MM.1S (cell line): ENCODE data around the gene ARHGEF2.

Experiments used
- DNase-seq: peaks from one replicate; pipeline ENCODE4 v3.0.0-alpha.2; 2015
- H2AFZ ChIP-seq: fragments of 300-600 bp; sonication (generic); 2 replicates; pipeline ENCODE4 v1.6.0; 2016; ENCODE audit warnings: antibody characterized with exemption, low read length
- H3F3A ChIP-seq: fragments of 300-600 bp; sonication (generic); 2 replicates; pipeline ENCODE4 v1.6.1; 2016; ENCODE audit warnings: mild to moderate bottlenecking, antibody characterized with exemption, low read length, moderate library complexity, mixed read lengths; ENCODE audit not compliant: insufficient read depth
- H3K27ac ChIP-seq: fragments of 300-600 bp; sonication (generic); 2 replicates; pipeline ENCODE4 v1.5.1; 2016; ENCODE audit warnings: mild to moderate bottlenecking, low read length
- H3K27me3 ChIP-seq: fragments of 300-600 bp; sonication (generic); replicated peaks from 2 replicates; pipeline ENCODE4 v1.6.0; 2016; ENCODE audit warnings: low read length; ENCODE audit not compliant: insufficient read depth
- H3K36me3 ChIP-seq: fragments of 300-600 bp; sonication (generic); replicated peaks from 2 replicates; pipeline ENCODE4 v1.6.1; 2016; ENCODE audit warnings: mild to moderate bottlenecking, low read length, mixed read lengths; ENCODE audit not compliant: insufficient read depth
- H3K4me1 ChIP-seq: fragments of 300-600 bp; sonication (generic); 2 replicates; pipeline ENCODE4 v1.6.1; 2016; ENCODE audit warnings: low read length, mixed read lengths
- H3K4me2 ChIP-seq: fragments of 300-600 bp; sonication (generic); 2 replicates; pipeline ENCODE4 v1.6.0; 2016; ENCODE audit warnings: low read depth, low read length
- H3K4me3 ChIP-seq: fragments of 300-600 bp; sonication (generic); 2 replicates; pipeline ENCODE4 v1.5.1; 2016; ENCODE audit warnings: low read length, mixed read lengths
- H3K79me2 ChIP-seq: fragments of 300-600 bp; sonication (generic); 2 replicates; pipeline ENCODE4 v1.6.1; 2016; ENCODE audit warnings: mixed run types, low read length, mixed read lengths
- H3K9ac ChIP-seq: fragments of 300-600 bp; sonication (generic); 2 replicates; pipeline ENCODE4 v1.6.1; 2016; ENCODE audit warnings: low read length, mixed read lengths
- H3K9me2 ChIP-seq: fragments of 300-600 bp; sonication (generic); replicated peaks from 2 replicates; pipeline ENCODE4 v1.6.1; 2016; ENCODE audit warnings: mild to moderate bottlenecking, low read length, mixed read lengths; ENCODE audit not compliant: insufficient read depth
- H3K9me3 ChIP-seq: fragments of 300-600 bp; sonication (generic); replicated peaks from 2 replicates; pipeline ENCODE4 v1.6.1; 2016; ENCODE audit warnings: mild to moderate bottlenecking, low read length, mixed read lengths; ENCODE audit not compliant: insufficient read depth
- H4K20me1 ChIP-seq: fragments of 300-600 bp; sonication (generic); 2 replicates; pipeline ENCODE4 v1.6.1; 2016; ENCODE audit warnings: mild to moderate bottlenecking, low read length, moderate library complexity, mixed read lengths; ENCODE audit not compliant: insufficient read depth
- EZH2 ChIP-seq: fragments of 300-600 bp; sonication (generic); optimal IDR thresholded peaks from 2 replicates; pipeline ENCODE3; 2017; ENCODE audit warnings: low read depth, mild to moderate bottlenecking, antibody characterized with exemption, low read length, mixed read lengths
- EZH2phosphoT487 ChIP-seq: fragments of 300-600 bp; sonication (generic); IDR thresholded peaks from 2 replicates; pipeline ENCODE4 v1.6.1; 2018; ENCODE audit warnings: antibody characterized with exemption, low read length
- TF ChIP-seq, protein P1 (sequence below): fragments of 300-600 bp; sonication (generic); IDR thresholded peaks from 2 replicates; pipeline ENCODE4 v1.5.1; 2016; ENCODE audit warnings: antibody characterized with exemption, low read length, mixed read lengths

Gene ARHGEF2

DNA sequence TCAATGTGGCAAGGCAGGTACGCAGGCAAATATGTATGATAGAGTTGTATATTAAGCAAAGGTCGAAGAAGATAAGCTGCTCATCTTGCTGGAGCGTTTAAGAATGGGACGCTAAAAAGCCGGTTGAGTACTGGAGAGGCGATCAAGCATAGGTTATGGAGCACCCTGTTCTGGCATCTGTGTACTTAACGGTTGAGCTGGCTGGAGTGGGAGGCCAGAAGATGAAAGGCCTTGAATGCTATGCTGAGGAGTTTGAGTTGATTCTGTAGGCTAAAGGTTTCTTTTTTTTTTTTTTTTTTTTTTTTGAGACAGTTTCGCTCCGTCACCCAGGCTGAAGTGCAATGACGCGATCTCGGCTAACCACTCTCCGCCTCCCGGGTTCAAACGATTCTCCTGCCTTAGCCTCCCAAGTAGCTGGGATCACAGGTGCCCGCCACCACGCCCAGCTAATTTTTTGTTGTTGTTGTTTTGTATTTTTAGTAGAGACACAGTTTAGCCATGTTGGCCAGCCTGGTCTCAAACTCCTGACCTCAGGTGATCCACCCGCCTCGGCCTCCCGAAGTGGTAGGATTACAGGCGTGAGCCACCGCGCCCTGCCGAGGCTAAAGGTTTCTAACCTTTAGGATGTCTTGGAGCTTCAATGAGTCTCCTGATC is 43.3 kb downstream of the ARHGEF2 start:
- Histone ChIP-seq H2AFZ (peak overlapping the region; percentile 43), H3F3A (peaks cover 29% of the 10 kb centered on the region), H3K9me3 (no peaks in the 10 kb centered on the region), H4K20me1 (peaks cover 12% of the 10 kb centered on the region), H3K4me1 (peaks cover 20% of the 10 kb centered on the region), H3K79me2 (peaks cover 47% of the 10 kb centered on the region), H3K27ac (peak overlapping the region; percentile 67; the same call in 1 of the 2 replicates), H3K9me2 (no peaks in the 10 kb centered on the region), H3K4me3 (peak overlapping the region; percentile 85), H3K36me3 (peaks cover 8% of the 10 kb centered on the region; the same call in 1 of the 2 replicates), H3K9ac (peak overlapping the region; percentile 91), H3K4me2 (peak overlapping the region; percentile 70), H3K27me3 (no peaks in the 10 kb centered on the region)
- DNase-seq = no peak
- TF ChIP-seq EZH2 (no peak), EZH2phosphoT487 (no peak)
- TF ChIP-seq, protein P1, sequence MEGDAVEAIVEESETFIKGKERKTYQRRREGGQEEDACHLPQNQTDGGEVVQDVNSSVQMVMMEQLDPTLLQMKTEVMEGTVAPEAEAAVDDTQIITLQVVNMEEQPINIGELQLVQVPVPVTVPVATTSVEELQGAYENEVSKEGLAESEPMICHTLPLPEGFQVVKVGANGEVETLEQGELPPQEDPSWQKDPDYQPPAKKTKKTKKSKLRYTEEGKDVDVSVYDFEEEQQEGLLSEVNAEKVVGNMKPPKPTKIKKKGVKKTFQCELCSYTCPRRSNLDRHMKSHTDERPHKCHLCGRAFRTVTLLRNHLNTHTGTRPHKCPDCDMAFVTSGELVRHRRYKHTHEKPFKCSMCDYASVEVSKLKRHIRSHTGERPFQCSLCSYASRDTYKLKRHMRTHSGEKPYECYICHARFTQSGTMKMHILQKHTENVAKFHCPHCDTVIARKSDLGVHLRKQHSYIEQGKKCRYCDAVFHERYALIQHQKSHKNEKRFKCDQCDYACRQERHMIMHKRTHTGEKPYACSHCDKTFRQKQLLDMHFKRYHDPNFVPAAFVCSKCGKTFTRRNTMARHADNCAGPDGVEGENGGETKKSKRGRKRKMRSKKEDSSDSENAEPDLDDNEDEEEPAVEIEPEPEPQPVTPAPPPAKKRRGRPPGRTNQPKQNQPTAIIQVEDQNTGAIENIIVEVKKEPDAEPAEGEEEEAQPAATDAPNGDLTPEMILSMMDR = no peak

DNA sequence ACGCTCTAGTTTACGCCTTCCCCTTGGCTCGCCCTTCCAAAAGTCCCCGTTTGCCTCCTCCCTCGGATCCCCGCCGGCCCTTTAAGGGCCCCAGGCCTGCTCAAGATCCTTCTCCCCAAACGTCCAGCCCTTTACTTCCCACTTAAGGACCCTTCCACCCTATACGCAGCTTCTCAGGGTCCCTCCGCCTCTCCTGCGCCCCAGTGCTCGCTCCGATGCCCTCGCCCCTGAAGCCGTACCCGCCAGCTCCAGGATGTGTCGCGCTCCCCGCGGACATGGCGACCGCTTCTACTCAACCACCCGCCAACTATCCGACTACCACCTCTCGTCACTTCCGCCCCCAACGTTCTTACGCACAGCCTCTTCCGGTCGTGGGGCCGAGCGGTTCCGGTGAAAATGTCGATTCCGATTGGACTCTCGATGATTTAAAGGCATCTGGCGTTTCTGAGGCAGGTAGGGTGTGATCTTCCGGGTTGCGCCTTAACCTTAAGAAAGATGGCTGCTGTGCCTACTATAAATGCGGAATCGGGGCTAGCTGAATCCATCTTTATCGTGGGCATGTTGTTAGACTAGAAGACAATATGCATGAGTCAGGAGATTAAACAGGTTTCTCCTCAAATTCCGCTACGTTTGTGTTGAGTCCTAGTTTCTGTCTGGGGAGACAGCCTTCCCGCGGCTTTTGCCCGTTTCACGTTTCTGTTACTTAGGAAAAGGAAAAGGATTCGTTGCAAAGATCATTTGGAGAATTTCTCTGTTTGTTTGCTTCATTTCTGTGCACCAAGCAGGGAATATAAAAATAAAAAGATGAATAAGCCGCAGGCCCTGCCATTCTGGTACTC is 44.0 kb downstream of the ARHGEF2 start, which contains the start of gene KHDC4:
TSS of gene KHDC4 (minus strand) at position 317 of the 839 bp plus-strand sequence. CDS start at position 277, 40 bp downstream.
- H3K27ac ChIP-seq = peak within 1 kb of the TSS; percentile 67
- TF ChIP-seq, protein P1 = peak; percentile 37
- no peak for TF ChIP-seq EZH2phosphoT487
- no peaks in the 10 kb centered on the region for H3K9me2 ChIP-seq
- peak within 1 kb of the TSS; percentile 43 for H2AFZ ChIP-seq
- peak; percentile 100 for DNase-seq
- H3K36me3 ChIP-seq = peaks cover 12% of the 10 kb centered on the region
- H3F3A ChIP-seq = peaks cover 29% of the 10 kb centered on the region
- peaks cover 19% of the 10 kb centered on the region for H3K4me1 ChIP-seq
- no peaks in the 10 kb centered on the region for H3K9me3 ChIP-seq
- H3K27me3 ChIP-seq = no peaks in the 10 kb centered on the region
- peak within 1 kb of the TSS; percentile 85 for H3K4me3 ChIP-seq
- peak within 1 kb of the TSS; percentile 86 for H3K4me2 ChIP-seq
- peaks cover 52% of the 10 kb centered on the region for H3K79me2 ChIP-seq
- H4K20me1 ChIP-seq = peaks cover 13% of the 10 kb centered on the region
- peak within 1 kb of the TSS; percentile 91 for H3K9ac ChIP-seq

DNA sequence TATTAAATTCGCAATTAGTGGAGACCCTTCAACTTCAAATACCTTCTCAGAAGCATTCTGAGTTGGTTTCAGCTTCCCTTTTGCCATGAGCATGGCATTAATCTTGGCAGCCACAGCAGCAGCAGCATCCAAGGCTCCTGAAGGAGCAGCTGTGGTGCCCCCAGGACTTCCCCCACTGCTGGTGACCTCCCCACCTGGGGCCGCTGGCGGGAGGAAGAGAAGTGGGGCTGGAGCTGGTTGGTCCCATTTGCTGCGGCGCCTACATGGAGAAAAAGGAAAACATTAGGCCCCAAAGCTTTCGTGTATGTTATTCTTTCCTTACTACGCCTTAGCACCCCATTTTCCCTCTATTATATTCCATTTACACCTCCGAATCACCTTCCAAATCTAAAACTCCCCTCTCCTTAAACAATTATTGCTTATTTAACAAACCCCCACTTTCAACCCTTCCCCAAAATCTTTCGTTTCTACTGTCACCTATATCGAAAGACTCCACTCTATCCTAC is 44.7 kb downstream of the ARHGEF2 start:
- Histone ChIP-seq H3K27ac (peak overlapping the region; percentile 67), H3K27me3 (no peaks in the 10 kb centered on the region), H2AFZ (peak overlapping the region; percentile 18), H4K20me1 (peaks cover 13% of the 10 kb centered on the region), H3K36me3 (peaks cover 17% of the 10 kb centered on the region), H3K9me3 (no peaks in the 10 kb centered on the region), H3K4me2 (peak overlapping the region; percentile 86), H3K9me2 (no peaks in the 10 kb centered on the region), H3K4me1 (peaks cover 19% of the 10 kb centered on the region), H3F3A (peaks cover 28% of the 10 kb centered on the region), H3K9ac (peak overlapping the region; percentile 91), H3K4me3 (peak overlapping the region; percentile 85), H3K79me2 (peaks cover 59% of the 10 kb centered on the region)
- DNase-seq = no peak
- TF ChIP-seq, protein P1 = no peak
- TF ChIP-seq EZH2phosphoT487 (no peak), EZH2 (no peak)
